Measurements from ENCODE around the gene SLC25A45.
"Not testable (repeated sequence)": the region's sequence is repeated elsewhere in the genome, so short reads cannot be mapped to it uniquely, and the experiment has no call there.

The SLC25A45 gene

DNA sequence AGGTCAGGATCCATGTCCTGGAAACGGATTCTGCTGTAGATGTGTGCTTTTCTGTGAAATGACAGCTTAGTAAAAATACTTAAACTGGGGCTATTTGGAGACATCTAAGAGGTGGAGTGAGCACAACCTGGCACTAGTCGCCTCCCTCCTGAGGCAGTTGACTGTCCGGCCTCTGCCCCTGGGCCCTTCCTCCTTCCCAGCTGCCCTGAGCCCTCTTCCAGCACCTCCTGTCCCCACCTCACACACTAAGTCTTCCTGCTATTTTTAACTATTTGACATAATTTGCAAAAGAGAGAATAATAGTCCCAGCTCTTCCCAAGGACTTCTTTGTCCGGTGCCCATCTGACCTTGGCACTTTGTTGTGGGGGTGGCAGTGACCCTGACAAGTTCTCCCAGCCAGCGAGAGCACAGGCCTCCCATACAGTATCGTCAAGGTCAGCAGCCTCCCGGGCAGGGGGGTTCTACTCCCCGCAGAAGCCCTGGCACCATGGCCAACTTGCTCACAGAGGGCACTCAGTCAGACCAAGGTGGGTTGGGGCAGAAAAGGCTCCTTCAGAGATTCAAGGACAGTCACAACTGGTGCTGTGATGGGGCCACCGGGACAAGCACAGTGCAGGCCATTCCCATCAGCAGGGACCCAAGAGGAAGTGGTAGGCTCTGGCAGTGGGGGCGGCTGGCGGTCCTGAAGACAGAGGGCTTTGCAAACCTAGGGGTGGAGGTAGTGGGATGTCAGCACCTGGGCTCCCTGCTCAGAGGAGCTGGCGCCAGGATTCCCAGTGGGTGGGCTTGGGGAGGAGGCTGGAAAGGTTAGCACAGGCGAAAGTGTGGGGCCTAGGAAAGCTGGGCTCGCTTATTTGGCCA lies 34.6 kb upstream of the SLC25A45 start:
- H3K4me1 Mint-ChIP-seq (ENCODE audit: low read depth), result peaks cover 53% of the 10 kb centered on the region
- H3K36me3 Mint-ChIP-seq, result no peaks in the 10 kb centered on the region
- H3K27me3 Mint-ChIP-seq, result no peaks in the 10 kb centered on the region
- H3K9me3 Mint-ChIP-seq (ENCODE audit: low read depth), result no peaks in the 10 kb centered on the region
- H3K4me3 Mint-ChIP-seq, result peak overlapping the region; percentile 86
- peak overlapping the region; percentile 99 for H3K27ac Mint-ChIP-seq

- H3K4me1 Mint-ChIP-seq (ENCODE audit: low read depth), result peaks cover 53% of the 10 kb centered on the region
- peak overlapping the region; percentile 99 for H3K27ac Mint-ChIP-seq
- peak overlapping the region; percentile 86 for H3K4me3 Mint-ChIP-seq
These were observed 33.9 kb upstream of the SLC25A45 start for GRCh38 chr11:65416341-65416824.

DNA sequence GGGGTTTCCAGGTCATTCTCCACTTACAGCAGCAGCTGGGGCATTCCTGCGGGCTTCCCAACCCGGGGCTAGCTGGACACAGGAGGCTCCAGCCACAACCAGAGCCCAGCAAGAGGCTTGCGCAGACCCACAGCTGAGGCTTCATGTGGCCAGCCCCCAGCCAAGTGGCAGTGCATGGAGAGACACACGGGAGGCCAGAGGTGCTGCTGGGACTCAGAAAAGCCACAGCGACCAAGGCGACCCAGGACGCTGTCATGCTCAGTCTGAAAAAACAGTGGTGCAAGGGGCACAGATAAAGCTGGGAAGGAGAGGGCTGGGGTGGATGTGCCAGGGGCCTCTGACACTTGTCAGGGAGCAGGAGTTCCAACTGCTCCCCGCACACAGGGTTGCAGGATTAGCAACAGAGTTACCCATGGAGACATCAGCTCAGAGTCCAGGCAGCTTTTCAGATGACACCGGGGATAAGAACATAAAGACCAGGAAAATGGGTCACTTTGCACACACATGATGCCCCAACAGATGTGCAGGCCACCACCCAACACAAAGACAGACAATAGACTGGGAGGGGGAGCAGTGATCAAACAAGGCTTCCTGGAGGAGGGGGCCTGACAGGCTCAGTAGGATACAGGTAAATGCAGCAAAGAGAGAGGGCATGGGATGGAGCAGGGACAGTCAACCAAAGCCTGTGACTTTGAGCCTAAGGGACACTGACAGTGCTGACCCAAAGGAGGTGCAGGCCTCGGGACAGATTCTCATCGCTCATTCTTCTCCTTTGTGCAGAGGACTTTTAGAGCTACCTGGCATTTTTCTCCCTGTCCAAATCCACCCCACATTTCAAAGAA lies 33.3 kb upstream of the SLC25A45 start:
- H3K4me1 Mint-ChIP-seq (ENCODE audit: low read depth), result peaks cover 47% of the 10 kb centered on the region
- no peaks in the 10 kb centered on the region for H3K27me3 Mint-ChIP-seq
- peak overlapping the region; percentile 70 for H3K27ac Mint-ChIP-seq
- no peaks in the 10 kb centered on the region for H3K9me3 Mint-ChIP-seq (ENCODE audit: low read depth)
- no peaks in the 10 kb centered on the region for H3K36me3 Mint-ChIP-seq
- H3K4me3 Mint-ChIP-seq, result peak overlapping the region; percentile 86

More at GRCh38 chr11:65416341-65416824, 33.9 kb upstream of the SLC25A45 start:
- H3K36me3 Mint-ChIP-seq, result no peaks in the 10 kb centered on the region
- no peaks in the 10 kb centered on the region for H3K9me3 Mint-ChIP-seq (ENCODE audit: low read depth)
- H3K27me3 Mint-ChIP-seq, result no peaks in the 10 kb centered on the region

GRCh38 chr11:65414776-65415498 lies 32.5 kb upstream of the SLC25A45 start:
- peaks cover 40% of the 10 kb centered on the region for H3K4me1 Mint-ChIP-seq (ENCODE audit: low read depth)
- H3K36me3 Mint-ChIP-seq, result no peaks in the 10 kb centered on the region
- H3K27ac Mint-ChIP-seq, result no peak overlapping the region
- no peaks in the 10 kb centered on the region for H3K27me3 Mint-ChIP-seq
- H3K9me3 Mint-ChIP-seq (ENCODE audit: low read depth), result no peaks in the 10 kb centered on the region
- H3K4me3 Mint-ChIP-seq, result no peak overlapping the region

GRCh38 chr11:65413077-65413664 lies 30.7 kb upstream of the SLC25A45 start:
- H3K4me3 Mint-ChIP-seq; H3K27ac Mint-ChIP-seq; H3K36me3 Mint-ChIP-seq; H3K9me3 Mint-ChIP-seq (ENCODE audit: low read depth); H3K27me3 Mint-ChIP-seq: not testable (repeated sequence)
- H3K4me1 Mint-ChIP-seq (ENCODE audit: low read depth), result peaks cover 28% of the 10 kb centered on the region

GRCh38 chr11:65412271-65413076 lies 30.0 kb upstream of the SLC25A45 start:
- Mint-ChIP-seq H3K36me3 (no peaks in the 10 kb centered on the region), H3K27ac (no peak overlapping the region)

GRCh38 chr11:65411681-65412070 lies 29.2 kb upstream of the SLC25A45 start:
- no peak overlapping the region for H3K27ac Mint-ChIP-seq

More at GRCh38 chr11:65412271-65413076, 30.0 kb upstream of the SLC25A45 start:
- Mint-ChIP-seq H3K9me3 (ENCODE audit: low read depth) (no peaks in the 10 kb centered on the region), H3K4me1 (ENCODE audit: low read depth) (peaks cover 21% of the 10 kb centered on the region), H3K4me3 (no peak overlapping the region), H3K27me3 (no peaks in the 10 kb centered on the region)

GRCh38 chr11:65410936-65411680 lies 28.7 kb upstream of the SLC25A45 start:
- H3K36me3 Mint-ChIP-seq, result no peaks in the 10 kb centered on the region
- H3K4me3 Mint-ChIP-seq, result no peak overlapping the region
- peaks cover 8% of the 10 kb centered on the region for H3K4me1 Mint-ChIP-seq (ENCODE audit: low read depth)
- no peaks in the 10 kb centered on the region for H3K9me3 Mint-ChIP-seq (ENCODE audit: low read depth)
- H3K27me3 Mint-ChIP-seq, result no peaks in the 10 kb centered on the region
- no peak overlapping the region for H3K27ac Mint-ChIP-seq

More at GRCh38 chr11:65411681-65412070, 29.2 kb upstream of the SLC25A45 start:
- Mint-ChIP-seq H3K9me3 (ENCODE audit: low read depth) (no peaks in the 10 kb centered on the region), H3K36me3 (no peaks in the 10 kb centered on the region), H3K4me3 (no peak overlapping the region), H3K4me1 (ENCODE audit: low read depth) (peaks cover 13% of the 10 kb centered on the region), H3K27me3 (no peaks in the 10 kb centered on the region)

DNA sequence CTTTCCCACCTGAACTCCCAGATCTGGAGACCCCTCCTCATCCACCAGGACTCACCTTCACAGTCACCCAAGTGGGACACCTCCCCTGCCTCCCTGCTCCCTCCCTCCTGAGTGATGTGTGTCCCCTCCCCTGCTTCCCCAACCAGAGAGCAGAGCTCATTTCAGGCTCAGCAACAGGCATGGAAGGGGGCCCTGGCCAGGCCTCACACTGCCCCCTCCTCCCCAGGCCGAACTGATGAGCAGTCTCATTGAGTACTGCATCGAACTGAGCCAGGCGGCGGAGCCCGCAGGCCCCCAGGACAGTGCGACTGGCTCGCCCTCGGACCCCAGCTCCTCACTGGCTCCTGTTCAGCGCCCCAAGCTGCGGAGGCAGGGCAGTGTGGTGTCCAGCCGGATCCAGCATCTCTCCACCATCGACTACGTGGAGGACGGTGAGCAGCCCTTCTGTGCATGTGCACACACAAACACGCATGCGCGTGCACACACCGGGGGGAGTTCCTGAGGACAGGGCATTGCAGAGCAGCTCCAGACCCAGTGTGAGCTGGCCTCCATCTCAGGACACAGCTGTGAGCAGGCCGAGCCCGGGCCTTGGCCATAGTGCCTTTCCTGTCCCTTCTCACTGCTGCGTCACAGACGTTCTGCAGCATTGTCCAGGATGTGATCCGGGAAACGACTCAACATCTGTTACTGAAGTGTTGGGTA lies 22.3 kb upstream of the SLC25A45 start:
- Mint-ChIP-seq H3K4me1 (ENCODE audit: low read depth) (peaks cover 5% of the 10 kb centered on the region), H3K27ac (no peak overlapping the region), H3K9me3 (ENCODE audit: low read depth) (no peaks in the 10 kb centered on the region), H3K36me3 (no peaks in the 10 kb centered on the region), H3K4me3 (no peak overlapping the region), H3K27me3 (no peaks in the 10 kb centered on the region)

GRCh38 chr11:65404210-65404609 lies 21.8 kb upstream of the SLC25A45 start:
- Mint-ChIP-seq H3K36me3 (no peaks in the 10 kb centered on the region), H3K9me3 (ENCODE audit: low read depth) (no peaks in the 10 kb centered on the region)

DNA sequence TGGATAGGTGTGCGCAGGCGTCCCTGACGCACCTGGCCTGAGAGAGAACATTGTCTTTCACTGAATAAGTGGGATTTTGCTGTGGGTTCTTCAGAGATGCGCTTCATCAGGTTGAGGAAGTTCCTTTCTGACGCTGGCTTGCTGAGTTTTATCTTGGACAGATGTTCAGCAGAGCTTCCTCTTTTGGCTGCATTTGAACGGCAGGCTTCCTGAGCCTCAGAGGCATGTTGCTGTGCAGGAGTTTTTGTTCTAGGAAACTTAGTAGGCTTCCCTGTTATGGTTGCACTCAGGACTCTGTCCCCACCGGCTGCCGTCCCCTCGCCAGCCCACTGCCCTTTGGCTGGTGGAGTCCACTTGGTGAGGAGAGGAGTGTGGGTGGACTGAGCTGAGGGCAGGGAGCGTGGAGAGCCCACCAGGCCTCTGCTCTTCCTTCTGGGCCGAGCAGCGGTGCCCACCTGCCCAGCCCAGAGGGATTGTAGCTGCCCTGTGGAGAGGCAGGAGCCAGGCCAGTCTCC lies 21.2 kb upstream of the SLC25A45 start:
- H3K9me3 Mint-ChIP-seq (ENCODE audit: low read depth), result no peaks in the 10 kb centered on the region
- no peaks in the 10 kb centered on the region for H3K36me3 Mint-ChIP-seq
- H3K27me3 Mint-ChIP-seq, result no peaks in the 10 kb centered on the region
- H3K4me1 Mint-ChIP-seq (ENCODE audit: low read depth), result peaks cover 5% of the 10 kb centered on the region
- no peak overlapping the region for H3K27ac Mint-ChIP-seq
- no peak overlapping the region for H3K4me3 Mint-ChIP-seq

More at GRCh38 chr11:65404210-65404609, 21.8 kb upstream of the SLC25A45 start:
- H3K27me3 Mint-ChIP-seq, result no peaks in the 10 kb centered on the region
- H3K4me3 Mint-ChIP-seq, result no peak overlapping the region
- H3K27ac Mint-ChIP-seq, result no peak overlapping the region
- H3K4me1 Mint-ChIP-seq (ENCODE audit: low read depth), result peaks cover 5% of the 10 kb centered on the region

- Mint-ChIP-seq H3K27me3 (no peaks in the 10 kb centered on the region), H3K4me3 (no peak overlapping the region), H3K27ac (no peak overlapping the region), H3K36me3 (no peaks in the 10 kb centered on the region), H3K9me3 (ENCODE audit: low read depth) (no peaks in the 10 kb centered on the region), H3K4me1 (ENCODE audit: low read depth) (peaks cover 5% of the 10 kb centered on the region)
These were observed 20.3 kb upstream of the SLC25A45 start for GRCh38 chr11:65402790-65403189.
